Activated CD8-positive, alpha-beta memory T cell treated with anti-CD3 and anti-CD28 coated beads for 1 hour (primary cell): ENCODE measurements around the gene CCDC57.
"Not testable (repeated sequence)": the region's sequence is repeated elsewhere in the genome, so short reads cannot be mapped to it uniquely, and the experiment has no call there.

Experiments
- DNase-seq, 2 donors: peaks; one replicate each; pipeline ENCODE4 v3.0.0-alpha.2; 2020; ENCODE audit warnings: low read depth in 1 of 2; ENCODE audit errors: extremely low read depth in 1 of 2

The CCDC57 gene

GRCh38 chr17:82179412-82179811 lies 33.2 kb downstream of the CCDC57 start:
- no peak for DNase-seq

DNA sequence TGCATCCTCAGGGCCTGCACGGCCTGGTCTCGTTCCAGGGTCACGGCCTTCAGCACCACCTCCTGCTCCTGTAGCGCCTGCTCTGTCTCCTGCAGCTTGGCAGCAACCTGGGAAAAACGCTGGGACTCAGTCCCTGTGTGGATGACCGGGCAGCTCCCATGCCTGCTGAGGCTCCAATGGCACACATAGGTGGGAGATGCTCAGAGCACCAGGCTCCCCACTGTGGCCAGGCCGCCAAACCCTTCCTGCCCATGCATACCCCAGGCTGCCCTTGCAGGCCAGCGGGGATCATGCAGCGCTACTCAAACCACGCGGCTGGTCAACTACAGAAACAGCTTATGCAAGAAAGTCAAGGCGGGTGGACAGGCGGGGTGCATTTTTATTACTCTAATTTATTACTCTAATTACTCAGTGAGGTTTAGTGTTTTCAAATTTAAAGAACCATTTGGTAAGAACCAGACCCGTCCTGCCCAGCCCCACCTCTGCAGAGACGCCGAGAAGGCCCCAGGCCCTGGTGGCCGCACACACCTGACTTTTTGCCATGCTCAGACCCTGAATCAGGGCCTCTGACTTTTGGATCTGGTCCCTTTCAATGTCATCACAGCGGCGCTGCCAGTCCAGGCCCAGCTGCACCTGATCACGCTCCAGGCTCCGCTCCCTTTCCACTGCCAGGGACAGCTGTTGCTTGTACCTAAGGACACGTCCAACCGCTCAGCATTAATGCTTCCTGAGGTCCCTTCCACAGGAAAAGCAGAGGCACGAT lies 34.0 kb downstream of the CCDC57 start:
- no peak for DNase-seq

DNA sequence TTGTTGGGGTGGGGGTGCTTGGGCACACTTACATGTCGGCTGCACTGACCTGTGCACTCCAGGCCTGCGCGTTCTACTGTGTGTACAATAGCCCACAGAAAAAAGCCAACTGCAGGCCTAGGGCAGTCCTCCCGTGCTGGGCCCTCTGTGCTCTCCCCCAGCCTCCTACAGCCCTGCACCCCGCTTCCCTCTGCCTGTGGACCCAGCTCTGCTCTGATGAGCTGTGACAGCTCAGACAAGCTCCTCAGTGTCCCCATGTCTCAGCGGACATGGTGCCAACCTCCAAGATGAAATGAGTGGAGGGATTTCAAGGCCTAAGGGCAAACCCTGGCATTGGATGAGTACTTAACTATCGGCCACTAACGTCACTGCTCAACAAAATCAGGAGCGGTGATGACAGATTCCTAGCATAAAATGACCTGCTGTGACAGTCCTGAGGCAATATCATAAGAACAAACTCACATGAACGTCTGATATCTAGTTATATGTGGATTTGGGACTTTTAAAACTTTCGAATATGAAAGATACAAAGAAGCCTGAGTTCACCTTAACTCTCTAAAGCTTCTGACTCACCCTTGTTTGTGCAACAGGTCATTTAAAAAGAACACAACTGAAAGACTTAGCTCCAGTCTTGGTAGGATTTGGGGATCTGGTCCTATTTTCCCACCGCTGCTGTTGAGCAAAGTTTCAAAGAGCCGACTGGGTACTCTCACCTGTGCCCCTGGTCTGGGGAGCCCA lies 34.7 kb downstream of the CCDC57 start:
- no peak for DNase-seq

DNA sequence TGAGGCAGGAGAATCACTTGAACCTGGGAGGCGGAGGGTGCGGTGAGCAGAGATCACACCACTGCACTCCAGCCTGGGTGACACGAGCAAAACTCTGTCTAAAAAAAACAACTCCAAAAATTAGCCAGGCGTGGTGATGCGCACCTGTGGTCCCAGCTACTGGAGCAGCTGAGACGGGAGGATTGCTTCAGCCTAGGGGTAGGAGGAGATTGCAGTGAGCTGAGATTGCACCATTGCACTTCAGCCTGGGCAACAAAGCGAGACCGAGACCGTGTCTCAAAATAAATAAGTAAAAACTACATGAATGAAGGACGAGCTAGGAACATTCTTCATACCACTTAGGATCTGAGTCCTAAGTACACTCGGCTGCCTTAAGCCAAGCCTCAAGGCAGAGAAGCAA lies 35.4 kb downstream of the CCDC57 start:
- DNase-seq = no peak

DNA sequence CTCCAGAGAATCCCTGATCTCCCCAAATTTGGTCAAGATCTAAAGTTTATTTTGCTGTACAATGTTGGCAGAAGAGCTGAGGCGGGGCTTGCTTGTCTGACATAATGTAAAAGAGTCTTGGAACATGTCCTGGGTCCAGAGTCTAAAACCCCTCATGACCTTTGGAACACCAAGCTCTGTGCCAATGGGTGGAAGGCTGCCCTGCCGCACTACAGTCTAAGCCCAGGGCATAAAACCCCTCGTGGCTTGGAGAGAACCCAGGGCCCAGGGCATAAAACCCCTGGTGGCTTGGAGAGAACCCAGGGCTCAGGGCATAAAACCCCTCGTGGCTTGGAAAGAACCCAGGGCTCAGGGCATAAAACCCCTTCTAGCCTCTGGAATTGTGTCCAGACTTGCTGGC lies 36.7 kb downstream of the CCDC57 start:
- no peak for DNase-seq

DNA sequence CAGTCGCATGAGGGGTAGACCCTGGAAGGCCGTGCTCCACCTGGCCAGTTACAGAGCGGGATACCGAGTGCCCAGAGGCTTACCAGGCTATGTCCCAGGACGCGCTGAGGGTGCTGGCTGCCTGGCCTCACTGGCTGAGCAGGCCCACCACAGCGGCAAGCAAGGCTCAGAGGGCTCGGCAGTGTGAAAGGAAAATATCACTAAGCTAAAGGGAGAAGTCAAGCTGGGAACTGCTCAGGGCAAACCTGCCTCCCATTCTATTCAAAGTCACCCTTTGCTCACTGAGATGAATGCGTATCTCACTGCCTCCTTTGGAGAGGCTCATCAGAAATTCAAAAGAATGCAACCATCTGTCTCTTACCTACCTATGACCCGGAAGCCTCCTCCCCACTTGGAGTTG lies 37.4 kb downstream of the CCDC57 start:
- DNase-seq = no peak

DNA sequence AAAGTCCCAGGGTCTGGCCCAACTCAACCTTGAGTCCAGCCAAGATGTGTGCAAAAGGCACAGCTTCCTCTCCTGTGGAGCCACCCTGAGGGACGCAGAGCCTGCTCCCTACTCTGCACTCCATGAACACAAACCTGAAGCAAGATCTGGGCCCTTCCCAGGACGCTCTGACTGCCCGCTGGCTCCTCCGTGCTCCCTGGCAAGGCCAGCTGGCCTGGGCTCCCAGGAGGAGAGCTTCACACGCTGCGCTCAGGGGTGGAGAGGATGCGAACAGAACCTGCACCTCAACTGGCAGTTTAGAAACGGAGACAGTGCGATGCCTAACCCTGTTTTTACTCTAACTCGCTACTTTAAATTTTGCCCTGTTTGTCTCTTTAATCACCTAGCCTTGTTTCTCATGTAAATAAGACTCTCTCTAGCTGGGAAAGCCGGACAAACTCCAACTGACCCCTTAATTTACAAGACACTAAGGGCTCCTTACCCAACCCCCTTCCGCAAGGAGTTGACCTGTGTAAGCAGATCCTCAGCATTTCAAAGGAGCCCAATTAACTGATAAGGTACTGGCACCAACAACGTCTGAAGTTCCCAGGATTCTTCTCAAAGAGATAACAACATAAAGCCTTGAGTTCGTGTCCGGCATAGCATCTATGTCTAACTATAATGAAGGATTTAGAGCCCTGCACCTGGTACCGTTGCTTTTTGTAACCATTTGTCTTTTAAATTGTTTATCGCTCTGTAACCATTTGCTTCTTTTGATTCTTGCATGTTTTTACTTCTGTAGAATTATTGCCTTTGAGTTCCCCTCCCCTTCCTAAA lies 38.4 kb downstream of the CCDC57 start:
- DNase-seq = not testable (repeated sequence)

GRCh38 chr17:82173351-82174041 lies 39.1 kb downstream of the CCDC57 start:
- DNase-seq = no peak

- no peak for DNase-seq
Observed at GRCh38 chr17:82172486-82173160, 40.0 kb downstream of the CCDC57 start.

DNA sequence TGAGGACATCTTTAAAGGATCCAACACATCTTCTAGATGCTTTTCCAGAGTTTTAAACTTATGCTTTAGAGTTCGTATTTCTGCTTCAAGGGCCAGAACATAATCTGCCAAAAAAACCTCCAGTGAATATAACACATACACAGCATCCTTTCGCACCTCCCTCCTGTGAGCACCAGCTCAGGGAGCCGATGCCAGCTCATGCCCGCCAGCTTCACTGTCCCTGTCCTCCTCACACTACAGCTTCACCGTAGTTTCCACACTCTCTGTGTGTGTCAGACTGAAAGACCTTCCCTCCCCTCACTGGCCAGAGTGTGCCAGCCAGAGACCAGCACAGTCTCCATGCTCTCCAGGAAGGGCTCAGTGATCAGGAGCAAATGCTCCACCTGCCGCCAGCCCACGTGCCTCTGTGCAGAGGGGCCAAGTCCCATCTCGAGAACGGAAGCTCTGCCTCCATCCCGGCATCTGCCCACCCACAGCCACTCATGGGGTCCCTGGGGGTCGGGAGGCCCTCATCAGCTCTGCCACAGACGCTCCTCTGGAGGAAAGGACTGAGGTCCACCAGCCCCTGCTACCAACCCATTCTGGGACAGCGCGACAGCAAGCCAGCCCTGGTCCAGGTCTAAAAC lies 40.8 kb downstream of the CCDC57 start:
- DNase-seq = no peak

DNA sequence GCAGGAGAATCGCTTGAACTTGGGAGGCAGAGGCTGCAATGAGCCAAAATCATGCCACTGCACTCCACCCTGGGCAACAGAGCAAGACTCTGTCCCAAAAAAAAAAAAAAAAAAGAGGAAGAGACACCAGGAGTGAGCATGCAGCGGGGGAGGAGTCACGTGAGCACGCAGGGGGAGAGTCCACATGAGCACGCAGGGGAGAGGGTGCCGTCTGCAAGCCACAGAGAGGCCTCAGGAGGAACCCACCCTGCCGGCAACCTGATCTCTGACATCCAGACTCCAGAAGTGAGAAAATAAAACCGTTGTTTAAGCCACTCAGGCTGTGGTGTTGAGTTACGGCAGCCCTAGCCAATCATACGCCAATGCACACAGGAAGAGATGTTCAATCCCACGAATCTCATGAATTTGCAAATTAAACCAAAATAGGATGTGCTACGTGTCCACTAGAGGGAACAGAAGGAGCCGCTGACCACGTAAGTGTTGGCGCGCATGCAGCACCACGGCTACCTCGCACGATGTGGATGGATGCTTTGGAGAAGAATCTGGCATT lies 42.2 kb downstream of the CCDC57 start:
- DNase-seq = no peak

DNA sequence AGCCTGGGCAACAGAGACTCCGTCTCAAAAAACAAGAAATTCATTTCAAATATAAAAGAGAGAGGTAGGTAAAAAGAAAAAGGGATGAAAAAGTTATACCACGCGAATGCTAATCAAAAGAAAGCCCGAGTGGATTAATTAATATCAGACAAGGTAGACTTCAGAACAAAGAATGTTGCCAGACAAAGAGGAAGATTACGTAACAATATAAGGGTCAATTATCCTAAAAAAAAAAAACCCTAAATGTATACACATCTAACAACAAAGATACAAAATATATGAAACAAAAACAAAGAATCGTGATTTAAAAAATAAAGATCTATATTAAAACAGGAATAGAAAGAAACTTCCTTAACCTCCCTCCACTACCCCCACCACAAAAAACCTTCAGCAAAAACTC lies 44.1 kb downstream of the CCDC57 start:
- DNase-seq = no peak

DNA sequence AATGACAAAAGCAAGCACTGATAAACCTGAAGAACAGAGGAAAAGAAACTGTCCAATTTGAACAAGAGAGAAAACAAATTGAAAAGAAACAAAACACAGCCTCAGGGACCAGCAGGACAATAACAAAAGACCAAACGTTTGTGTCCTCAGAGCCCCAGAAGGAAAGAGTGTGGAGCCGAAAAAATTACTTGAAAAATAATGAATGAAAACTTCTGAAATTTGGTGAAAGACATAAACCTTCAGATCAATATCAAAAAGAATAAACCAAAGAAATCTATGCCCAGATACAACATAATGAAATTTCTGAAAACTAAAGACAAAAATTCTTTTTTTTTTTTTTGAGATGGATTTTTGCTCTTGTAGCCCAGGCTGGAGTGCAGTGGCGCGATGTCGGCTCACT lies 45.6 kb downstream of the CCDC57 start:
- DNase-seq = no peak

DNA sequence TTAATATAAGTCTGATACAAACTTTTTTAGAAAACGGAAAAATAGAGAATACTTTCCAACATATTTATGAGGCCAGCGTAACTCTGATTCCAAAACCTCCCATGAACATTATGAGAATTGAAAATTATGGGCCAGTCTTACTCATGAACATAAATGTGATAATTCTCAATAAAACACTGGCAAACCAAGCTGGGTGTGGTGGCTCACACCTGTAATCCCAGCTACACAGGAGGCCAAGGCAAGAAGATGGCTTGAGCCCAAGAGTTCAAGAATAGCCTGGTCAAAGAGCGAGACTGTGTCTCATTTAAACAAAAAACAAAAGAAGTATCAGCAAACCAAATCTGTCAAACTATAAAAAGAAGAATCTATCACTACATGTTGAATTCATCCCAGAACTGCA lies 47.8 kb downstream of the CCDC57 start:
- no peak for DNase-seq

DNA sequence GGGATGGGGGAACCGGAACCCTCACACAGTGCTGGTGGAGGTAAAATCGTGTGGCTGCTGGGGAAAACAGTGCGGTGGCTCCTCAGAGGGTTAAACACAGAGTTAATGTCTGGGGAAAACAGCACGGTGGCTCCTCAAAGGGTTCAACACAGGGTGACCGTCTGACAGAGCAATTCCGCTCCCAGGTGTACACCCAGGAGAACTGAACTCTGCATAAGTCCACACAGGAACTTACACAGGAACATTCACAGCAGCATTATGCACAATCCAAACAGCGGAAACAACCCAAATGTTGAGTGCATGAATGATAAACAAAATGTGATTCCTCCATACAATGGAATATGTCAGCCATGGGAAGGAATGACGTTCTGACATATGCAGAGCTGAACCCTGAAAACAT lies 51.4 kb downstream of the CCDC57 start:
- DNase-seq = no peak

DNA sequence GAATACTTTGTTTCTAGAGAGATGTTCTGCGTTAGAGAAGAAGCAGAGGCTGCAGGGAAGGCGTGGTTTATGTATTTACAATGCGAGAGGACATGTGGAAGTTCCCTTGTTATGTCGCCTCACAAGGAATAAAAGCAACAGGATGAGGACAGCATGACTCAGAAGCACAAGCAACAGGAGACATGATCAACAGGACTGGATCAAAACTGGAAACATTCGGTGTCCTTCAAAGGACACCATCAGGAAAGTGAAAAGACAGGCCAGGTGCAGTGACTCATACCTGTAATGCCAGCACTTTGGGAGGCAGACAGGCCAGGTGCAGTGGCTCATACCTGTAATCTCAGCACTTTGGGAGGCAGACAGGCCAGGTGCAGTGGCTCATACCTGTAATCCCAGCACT lies 52.6 kb downstream of the CCDC57 start:
- DNase-seq = no peak

GRCh38 chr17:82158825-82159224 lies 53.8 kb downstream of the CCDC57 start:
- DNase-seq = no peak

DNA sequence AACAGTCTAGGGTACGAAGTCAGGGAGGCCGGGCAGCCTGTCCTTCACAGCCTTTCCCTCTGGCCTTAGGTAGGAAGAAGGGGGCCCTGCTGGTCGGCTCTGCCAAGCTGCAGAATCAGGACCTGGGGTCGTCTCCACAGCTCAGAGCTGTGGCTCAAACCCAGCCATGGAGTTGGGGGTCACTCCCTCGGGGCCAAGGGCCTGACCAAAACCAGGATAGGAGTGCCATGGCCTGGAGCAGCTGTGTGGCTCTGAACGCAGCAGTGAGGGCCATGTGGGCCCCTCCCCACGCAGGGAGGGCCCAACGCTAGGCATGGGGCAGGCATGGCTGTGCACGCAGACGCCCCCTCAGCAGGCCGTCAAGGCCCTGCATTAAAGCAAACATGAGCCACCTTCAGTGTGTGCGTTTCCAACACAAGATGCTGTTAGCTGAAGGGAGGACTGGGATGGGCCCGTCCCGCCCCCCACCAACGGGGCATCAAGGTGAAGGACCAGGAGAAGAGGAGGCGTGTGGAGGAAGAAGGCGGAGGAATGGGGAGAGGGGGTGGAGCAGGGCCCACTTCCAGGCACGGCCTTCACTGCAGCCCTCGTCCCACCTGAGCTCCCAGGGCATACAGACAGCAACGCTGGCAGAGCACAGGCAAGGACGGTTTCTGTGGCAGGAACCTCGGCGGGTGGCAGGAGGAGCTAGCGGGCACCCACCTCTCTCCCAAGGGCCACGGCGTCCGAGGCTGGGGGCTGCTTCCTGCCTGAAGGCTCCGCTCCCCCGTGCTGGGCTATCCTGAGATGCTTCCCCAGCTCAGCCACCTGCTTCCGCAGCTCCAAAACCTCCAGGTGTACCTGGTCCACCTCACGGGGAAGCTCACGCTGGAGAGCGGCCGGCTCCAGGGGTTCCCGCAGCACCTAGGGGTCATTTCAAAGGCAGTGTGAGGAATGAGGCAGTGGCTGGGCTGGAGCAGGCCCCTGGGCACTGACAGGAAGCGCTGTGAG lies 55.3 kb downstream of the CCDC57 start:
- no peak for DNase-seq
